DND-41 (cell line): ENCODE results near the gene CLCC1.
"Not testable (repeated sequence)": the region's sequence is repeated elsewhere in the genome, so short reads cannot be mapped to it uniquely, and the experiment has no call there.

Experiments used
- ATAC-seq: fragments of 200-7000 bp; cut with Tn5 transposase; 3 replicates; pipeline ENCODE4 v1.9.1; 2021; ENCODE audit warnings: low read depth; ENCODE audit not compliant: insufficient read depth
- DNase-seq: peaks from one replicate; pipeline ENCODE4 v3.0.0-alpha.2; 2020
- H2AFZ ChIP-seq: 2 replicates; pipeline ENCODE4 v1.6.0; 2012; ENCODE audit warnings: low read depth, low read length
- H3K27ac ChIP-seq: 2 replicates; pipeline ENCODE4 v1.5.1; 2012; ENCODE audit warnings: low read length, inconsistent platforms
- H3K27me3 ChIP-seq: fragments of 200-600 bp; sonication (generic); 2 replicates; pipeline ENCODE4 v1.6.0; 2012; ENCODE audit warnings: low read length, mild to moderate bottlenecking, inconsistent platforms; ENCODE audit not compliant: insufficient read depth, poor library complexity
- H3K36me3 ChIP-seq: 2 replicates; pipeline ENCODE4 v1.5.1; 2012; ENCODE audit warnings: low read length, inconsistent platforms; ENCODE audit not compliant: insufficient read depth
- H3K4me1 ChIP-seq: 2 replicates; pipeline ENCODE4 v1.5.1; 2012; ENCODE audit warnings: mild to moderate bottlenecking, low read length; ENCODE audit not compliant: insufficient read depth
- H3K4me2 ChIP-seq: 2 replicates; pipeline ENCODE4 v1.6.0; 2012; ENCODE audit warnings: mild to moderate bottlenecking, moderate library complexity, low read length, inconsistent platforms; ENCODE audit not compliant: insufficient read depth
- H3K4me3 ChIP-seq, 2 experiments: fragments of 200-600 bp in 1 of 2; shearing (Covaris generic) in 1 of 2; 2 replicates each; pipeline ENCODE4 v1.5.1; 2012 to 2016; ENCODE audit warnings: inconsistent platforms in 2 of 2, low read length in 2 of 2, mild to moderate bottlenecking in 2 of 2, low read depth in 1 of 2, moderate library complexity in 1 of 2
- H3K79me2 ChIP-seq: 2 replicates; pipeline ENCODE4 v1.6.0; 2012; ENCODE audit warnings: low read length, inconsistent platforms; ENCODE audit not compliant: insufficient read depth
- H3K9ac ChIP-seq: 2 replicates; pipeline ENCODE4 v1.6.0; 2012; ENCODE audit warnings: low read depth, mild to moderate bottlenecking, inconsistent platforms, low read length, moderate library complexity
- H3K9me3 ChIP-seq: 2 replicates; pipeline ENCODE4 v1.5.1; 2012; ENCODE audit warnings: low read length, moderate library complexity, mild to moderate bottlenecking, inconsistent platforms; ENCODE audit not compliant: insufficient read depth, severe bottlenecking
- H4K20me1 ChIP-seq: 2 replicates; pipeline ENCODE4 v1.6.0; 2012; ENCODE audit warnings: low read length; ENCODE audit not compliant: insufficient read depth
- CTCF ChIP-seq: IDR thresholded peaks from 2 replicates; pipeline ENCODE4 v1.5.1; 2012; ENCODE audit warnings: borderline replicate concordance, low read length, moderate library complexity, mild to moderate bottlenecking; ENCODE audit not compliant: poor library complexity, severe bottlenecking; ENCODE audit errors: extremely low read depth
- EZH2 ChIP-seq: IDR thresholded peaks from 3 replicates; pipeline ENCODE4 v1.6.1; 2012; ENCODE audit warnings: borderline replicate concordance, low read depth, mild to moderate bottlenecking, moderate library complexity, low read length, inconsistent platforms; ENCODE audit not compliant: severe bottlenecking

The CLCC1 gene

GRCh38 chr1:108963052-108963686 is at the start of gene CLCC1:
Gene CLCC1, minus strand, starts transcription at chr1:108963484. Its CDS starts 13,047 bp downstream, at chr1:108950437.
- Histone ChIP-seq H3K4me2 (peak within 1 kb of the TSS; percentile 76), H3K79me2 (no peaks in the 10 kb centered on the region), H3K9me3 (no peaks in the 10 kb centered on the region), H2AFZ (peak within 1 kb of the TSS; percentile 74), H3K4me1 (peaks cover 18% of the 10 kb centered on the region), H3K27me3 (peaks cover 32% of the 10 kb centered on the region), H4K20me1 (peaks cover 19% of the 10 kb centered on the region), H3K9ac (peak within 1 kb of the TSS; percentile 71), H3K4me3 (peak within 1 kb of the TSS; percentile 33 to 74; a peak in 3 of 4 replicates), H3K27ac (peak within 1 kb of the TSS; percentile 59), H3K36me3 (no peaks in the 10 kb centered on the region)
- ATAC-seq (peak; percentile 88), DNase-seq (peak; percentile 80)
- TF ChIP-seq EZH2 (no peak), CTCF (no peak)

GRCh38 chr1:109011335-109011734 is 48.1 kb upstream of the CLCC1 start:
- Histone ChIP-seq H3K9me3 (no peaks in the 10 kb centered on the region), H3K4me2 (no peak overlapping the region), H3K4me3 (no peak overlapping the region), H3K27me3 (no peaks in the 10 kb centered on the region), H3K9ac (no peak overlapping the region), H3K27ac (no peak overlapping the region), H3K79me2 (no peaks in the 10 kb centered on the region), H3K36me3 (peaks cover 34% of the 10 kb centered on the region), H4K20me1 (no peaks in the 10 kb centered on the region), H2AFZ (no peak overlapping the region), H3K4me1 (no peaks in the 10 kb centered on the region)
- DNase-seq, result no peak
- TF ChIP-seq CTCF (no peak), EZH2 (no peak)
- ATAC-seq, result no peak

- H3K4me1 ChIP-seq, H4K20me1 ChIP-seq, H3K9ac ChIP-seq, H2AFZ ChIP-seq, DNase-seq, ATAC-seq, H3K4me3 ChIP-seq, H3K79me2 ChIP-seq, H3K27me3 ChIP-seq, H3K4me2 ChIP-seq, H3K27ac ChIP-seq: not testable (repeated sequence)
- peaks cover 59% of the 10 kb centered on the region for H3K36me3 ChIP-seq
- peaks cover 15% of the 10 kb centered on the region for H3K9me3 ChIP-seq
Measured at GRCh38 chr1:108996622-108997021, 33.3 kb upstream of the CLCC1 start.

- Histone ChIP-seq H3K4me2 (no peak overlapping the region), H2AFZ (no peak overlapping the region), H4K20me1 (no peaks in the 10 kb centered on the region), H3K27ac (no peak overlapping the region), H3K27me3 (no peaks in the 10 kb centered on the region), H3K36me3 (peaks cover 22% of the 10 kb centered on the region), H3K79me2 (no peaks in the 10 kb centered on the region), H3K9ac (no peak overlapping the region), H3K4me3 (no peak overlapping the region), H3K9me3 (no peaks in the 10 kb centered on the region), H3K4me1 (no peaks in the 10 kb centered on the region)
- no peak for DNase-seq
- ATAC-seq, result no peak
- TF ChIP-seq CTCF (no peak), EZH2 (no peak)
Measured at GRCh38 chr1:108983114-108983513, 19.8 kb upstream of the CLCC1 start.
